Epithelial cell of proximal tubule (primary cell): ENCODE measurements around the gene CRACDL. TPM values are rescaled to one million over a fixed set of nuclear protein-coding genes. Genes with fewer than 3 reads are reported as not detected.

Source experiments
- DNase-seq: peaks from one replicate; pipeline ENCODE4 v3.0.0-alpha.2; 2011; ENCODE audit warnings: low read depth
- H3K4me3 ChIP-seq: 2 replicates; pipeline ENCODE4 v1.5.1; 2011; ENCODE audit warnings: low read depth, mild to moderate bottlenecking, low read length
- total RNA-seq: library from RNA; depleted of rRNA; stranded (reverse); fragments of >200 nt; gene quantifications from 2 replicates; pipeline ENCODE4 v1.2.3, GENCODE V29; 2015
- TF ChIP-seq, protein P1 (sequence below): conservative IDR thresholded peaks from 2 replicates; pipeline ENCODE4 v1.5.1; 2012; ENCODE audit warnings: low read depth, mild to moderate bottlenecking, low read length

The CRACDL gene
- total RNA-seq, 1 donor from 2014 or later: 1.0 TPM

DNA sequence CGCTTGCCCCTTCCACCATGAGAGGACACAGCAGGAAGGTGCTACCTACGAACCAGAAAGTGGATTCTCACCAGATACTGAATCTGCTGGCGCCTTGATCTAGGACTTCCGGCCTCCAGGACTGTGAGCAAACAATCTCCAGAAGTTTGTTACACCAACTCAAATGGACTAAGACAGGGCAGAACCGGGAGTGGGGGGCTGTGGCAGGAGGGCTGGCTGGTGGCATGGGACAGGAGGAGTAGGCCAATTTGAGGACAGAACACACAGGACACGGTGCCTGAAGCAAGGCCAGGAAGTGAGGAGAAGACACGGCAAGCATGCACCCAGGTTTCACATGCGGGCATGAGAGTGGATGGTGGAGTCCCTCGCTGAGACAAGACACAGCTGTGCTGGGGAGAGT is 40.1 kb downstream of the CRACDL start:
- no peak for DNase-seq
- TF ChIP-seq, protein P1, sequence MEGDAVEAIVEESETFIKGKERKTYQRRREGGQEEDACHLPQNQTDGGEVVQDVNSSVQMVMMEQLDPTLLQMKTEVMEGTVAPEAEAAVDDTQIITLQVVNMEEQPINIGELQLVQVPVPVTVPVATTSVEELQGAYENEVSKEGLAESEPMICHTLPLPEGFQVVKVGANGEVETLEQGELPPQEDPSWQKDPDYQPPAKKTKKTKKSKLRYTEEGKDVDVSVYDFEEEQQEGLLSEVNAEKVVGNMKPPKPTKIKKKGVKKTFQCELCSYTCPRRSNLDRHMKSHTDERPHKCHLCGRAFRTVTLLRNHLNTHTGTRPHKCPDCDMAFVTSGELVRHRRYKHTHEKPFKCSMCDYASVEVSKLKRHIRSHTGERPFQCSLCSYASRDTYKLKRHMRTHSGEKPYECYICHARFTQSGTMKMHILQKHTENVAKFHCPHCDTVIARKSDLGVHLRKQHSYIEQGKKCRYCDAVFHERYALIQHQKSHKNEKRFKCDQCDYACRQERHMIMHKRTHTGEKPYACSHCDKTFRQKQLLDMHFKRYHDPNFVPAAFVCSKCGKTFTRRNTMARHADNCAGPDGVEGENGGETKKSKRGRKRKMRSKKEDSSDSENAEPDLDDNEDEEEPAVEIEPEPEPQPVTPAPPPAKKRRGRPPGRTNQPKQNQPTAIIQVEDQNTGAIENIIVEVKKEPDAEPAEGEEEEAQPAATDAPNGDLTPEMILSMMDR: no peak
- no peak overlapping the region for H3K4me3 ChIP-seq

DNA sequence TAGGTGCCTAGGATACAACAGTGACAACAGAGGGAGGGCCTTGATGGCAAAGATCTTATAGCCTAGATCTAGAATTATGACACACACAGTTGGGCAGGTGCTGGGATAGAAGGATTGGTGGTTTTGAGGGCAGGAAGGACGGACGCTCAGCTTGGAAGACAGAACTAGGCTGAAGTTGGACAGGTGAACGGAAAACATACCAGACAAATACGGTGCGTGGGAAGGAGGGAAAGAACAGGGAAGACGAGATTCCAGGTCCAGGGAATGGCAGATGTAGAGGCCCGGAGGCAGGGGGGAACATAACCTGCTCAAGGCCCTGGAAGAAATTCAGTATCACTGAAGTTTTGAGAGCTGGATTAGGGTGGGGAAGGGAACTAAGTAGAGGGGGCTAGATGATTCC is 40.8 kb downstream of the CRACDL start:
- DNase-seq: no peak
- TF ChIP-seq, protein P1: no peak
- no peak overlapping the region for H3K4me3 ChIP-seq

DNA sequence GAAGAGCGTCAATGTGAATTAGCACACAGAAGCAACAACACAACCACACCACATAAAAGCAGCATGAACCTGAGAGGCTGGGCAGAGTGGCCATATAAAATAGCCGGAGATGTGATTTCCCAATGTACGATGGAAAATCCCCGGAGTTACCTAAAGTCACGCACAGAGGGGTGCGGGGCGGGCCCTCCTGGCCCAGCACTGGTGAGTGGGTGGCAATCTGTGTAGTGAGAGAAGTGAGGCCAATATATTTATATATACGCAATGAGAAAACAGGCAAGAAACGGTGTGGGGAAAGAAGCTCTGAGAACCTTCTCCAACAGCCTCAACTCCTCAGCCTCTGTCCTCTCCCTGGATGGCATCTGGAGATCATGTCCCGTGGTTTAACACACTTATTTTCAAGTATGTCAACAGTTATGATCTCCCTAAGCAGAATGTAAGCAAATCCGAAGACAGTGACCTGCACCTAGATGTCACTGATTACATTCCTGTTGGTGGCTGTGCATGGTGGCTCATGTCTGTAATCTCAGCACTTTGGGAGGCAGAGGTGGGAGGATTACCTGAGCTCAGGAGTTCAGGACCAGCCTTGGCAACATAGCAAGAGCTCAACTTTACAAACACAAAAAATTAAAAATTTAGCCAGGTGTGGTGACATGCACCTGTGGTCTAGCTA is 41.6 kb downstream of the CRACDL start:
- no peak overlapping the region for H3K4me3 ChIP-seq
- TF ChIP-seq, protein P1: no peak
- DNase-seq: no peak

DNA sequence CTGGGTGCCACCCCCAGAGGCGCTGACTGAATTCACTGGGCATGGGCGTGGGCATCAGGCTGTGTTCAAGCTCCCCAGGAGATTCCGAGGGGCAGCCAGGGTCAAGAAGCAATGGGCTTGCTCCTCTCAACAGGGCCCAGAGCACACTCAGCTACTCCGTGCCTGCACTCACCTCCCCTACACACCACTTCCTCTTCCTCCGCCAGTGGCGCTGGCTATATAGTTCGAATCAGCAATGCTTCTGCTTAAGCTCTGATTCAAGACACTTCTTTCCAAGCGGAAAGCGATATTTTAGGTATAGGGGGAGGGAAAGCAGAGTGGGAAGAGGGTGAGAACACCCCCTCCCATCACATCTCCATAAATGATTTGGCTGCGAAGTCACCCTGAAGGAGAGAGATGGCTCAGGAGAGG is 42.1 kb downstream of the CRACDL start:
- TF ChIP-seq, protein P1: no peak
- H3K4me3 ChIP-seq: no peak overlapping the region
- DNase-seq: no peak

DNA sequence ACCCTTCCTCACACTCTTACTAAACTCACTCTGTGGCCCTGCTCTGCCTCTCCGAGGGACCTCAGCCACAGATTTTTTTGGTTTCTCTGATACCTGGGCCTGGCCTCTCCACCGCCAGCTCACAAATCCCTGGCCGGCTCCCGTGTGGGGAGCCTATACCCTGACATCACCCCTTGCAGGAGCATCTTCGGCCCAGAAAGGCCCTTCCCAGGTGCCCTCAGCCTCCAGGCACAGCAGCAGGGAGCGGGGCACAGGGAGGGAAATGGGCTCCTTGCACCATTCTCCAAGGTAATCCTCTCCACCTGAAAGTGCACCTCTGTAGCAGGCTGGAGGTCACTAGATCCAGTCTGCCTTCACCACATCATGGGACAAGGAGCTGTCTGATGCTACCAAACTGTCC is 43.2 kb downstream of the CRACDL start:
- no peak for DNase-seq
- TF ChIP-seq, protein P1: no peak
- H3K4me3 ChIP-seq: no peak overlapping the region

DNA sequence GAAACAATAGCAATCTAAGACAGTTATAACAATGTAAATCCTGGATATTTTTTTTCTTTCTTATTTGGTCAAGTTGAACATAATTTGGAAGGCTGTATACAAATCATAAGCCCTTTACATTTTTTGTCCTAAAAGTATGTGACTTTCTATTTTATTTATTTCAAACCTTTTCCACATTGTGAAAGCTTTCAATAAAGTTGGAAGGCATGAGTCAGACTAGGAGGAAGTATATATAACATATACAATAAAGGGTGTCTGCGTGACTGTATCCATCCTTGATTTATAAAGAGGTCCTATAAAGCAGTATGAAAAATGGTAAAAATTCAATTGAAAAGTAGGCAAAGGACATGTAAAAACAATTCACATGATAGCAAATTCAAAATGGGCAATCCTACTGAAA is 44.4 kb downstream of the CRACDL start:
- DNase-seq: no peak
- no peak overlapping the region for H3K4me3 ChIP-seq
- TF ChIP-seq, protein P1: no peak

DNA sequence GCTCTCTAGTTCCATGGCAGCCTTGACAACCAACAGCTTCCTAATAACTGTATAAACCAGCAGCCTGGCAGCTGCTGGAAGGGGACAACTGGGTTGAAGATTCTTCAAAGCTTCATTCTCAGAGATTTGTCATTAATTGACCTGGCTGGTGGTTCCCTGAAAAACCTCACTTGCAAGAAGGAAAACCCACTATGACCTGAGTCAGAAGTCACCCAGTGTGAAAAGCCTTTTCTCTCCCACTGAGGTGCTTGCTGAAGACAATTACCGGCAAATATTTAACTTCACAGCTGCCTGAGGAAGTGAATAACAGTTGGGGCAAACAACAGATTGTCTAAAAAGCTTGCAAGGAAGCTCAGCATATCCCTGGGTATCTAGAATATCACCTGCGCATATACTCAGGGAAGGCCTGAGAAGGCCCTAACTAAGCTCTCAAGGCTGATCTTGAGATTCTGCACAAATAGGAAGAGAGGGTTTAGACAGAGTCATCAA is 49.9 kb downstream of the CRACDL start:
- no peak overlapping the region for H3K4me3 ChIP-seq
- DNase-seq: no peak
- TF ChIP-seq, protein P1: no peak
